Stomach smooth muscle (tissue), 2 donors: Measurements from ENCODE around the gene ATP2A1.
"Not testable (repeated sequence)": the region's sequence is repeated elsewhere in the genome, so short reads cannot be mapped to it uniquely, and the experiment has no call there.

Experiments
- H3K27ac ChIP-seq: one replicate; pipeline ENCODE4 v1.7.0; 2013; ENCODE audit warnings: mild to moderate bottlenecking, low read length, inconsistent platforms
- H3K27me3 ChIP-seq, 2 donors: one replicate each; pipeline ENCODE4 v1.7.0; 2013; ENCODE audit warnings: low read length in 2 of 2; ENCODE audit not compliant: insufficient read depth in 2 of 2, control insufficient read depth in 1 of 2
- H3K36me3 ChIP-seq, 2 donors: one replicate each; pipeline ENCODE4 v1.7.0; 2013; ENCODE audit warnings: low read length in 2 of 2; ENCODE audit not compliant: control insufficient read depth in 2 of 2, insufficient read depth in 2 of 2
- H3K4me1 ChIP-seq: one replicate; pipeline ENCODE4 v1.7.0; 2013; ENCODE audit warnings: low read length; ENCODE audit not compliant: control insufficient read depth, insufficient read depth
- H3K4me3 ChIP-seq, 2 donors: one replicate each; pipeline ENCODE4 v1.7.0; 2013; ENCODE audit warnings: low read length in 2 of 2
- H3K9ac ChIP-seq, 2 donors: one replicate each; pipeline ENCODE4 v1.7.0; 2013; ENCODE audit warnings: low read length in 2 of 2, mild to moderate bottlenecking in 1 of 2
- H3K9me3 ChIP-seq, 2 donors: one replicate each; pipeline ENCODE4 v1.7.0; 2013; ENCODE audit warnings: low read length in 2 of 2; ENCODE audit not compliant: control insufficient read depth in 2 of 2
- donor health status: healthy.
- donor health status: Pancreatic carcinoma.

The ATP2A1 gene

DNA sequence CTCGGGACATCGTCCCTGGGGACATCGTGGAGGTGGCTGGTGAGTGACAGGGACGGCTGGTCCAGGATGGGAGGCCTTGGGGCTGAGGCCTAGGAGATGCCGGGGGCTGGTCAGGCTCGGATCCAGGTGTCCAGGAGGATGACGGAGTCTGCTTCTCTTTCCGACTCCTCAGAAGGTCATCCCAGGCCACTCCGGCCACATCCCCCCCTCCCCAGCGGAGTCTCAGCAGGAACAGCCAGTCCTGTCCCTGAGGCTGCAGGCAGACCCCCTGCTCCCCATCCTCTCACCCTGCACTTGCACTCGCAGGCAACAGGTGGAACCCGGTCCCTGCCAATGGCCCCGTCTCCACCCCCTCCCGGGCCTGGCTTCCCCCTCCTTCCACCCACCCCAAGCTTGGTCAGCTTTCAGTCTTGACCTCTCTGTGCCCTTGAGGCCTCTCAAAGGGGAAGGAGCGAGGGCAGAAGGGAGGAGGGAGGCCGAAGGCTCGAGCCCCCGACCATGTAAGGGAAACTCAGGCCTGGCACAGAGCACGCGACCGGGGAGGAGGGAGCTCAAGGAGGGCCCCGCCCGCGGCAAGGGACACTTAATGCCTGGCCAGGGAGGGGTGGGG is 4.4 kb downstream of the ATP2A1 start:
- Histone ChIP-seq H3K4me3 (no peak overlapping the region), H3K36me3 (no peaks in the 10 kb centered on the region), H3K27ac (no peak overlapping the region), H3K9ac (no peak overlapping the region), H3K9me3 (no peaks in the 10 kb centered on the region), H3K27me3 (peaks cover 13 to 21% of the 10 kb centered on the region in 2 donors), H3K4me1 (peaks cover 15% of the 10 kb centered on the region)

DNA sequence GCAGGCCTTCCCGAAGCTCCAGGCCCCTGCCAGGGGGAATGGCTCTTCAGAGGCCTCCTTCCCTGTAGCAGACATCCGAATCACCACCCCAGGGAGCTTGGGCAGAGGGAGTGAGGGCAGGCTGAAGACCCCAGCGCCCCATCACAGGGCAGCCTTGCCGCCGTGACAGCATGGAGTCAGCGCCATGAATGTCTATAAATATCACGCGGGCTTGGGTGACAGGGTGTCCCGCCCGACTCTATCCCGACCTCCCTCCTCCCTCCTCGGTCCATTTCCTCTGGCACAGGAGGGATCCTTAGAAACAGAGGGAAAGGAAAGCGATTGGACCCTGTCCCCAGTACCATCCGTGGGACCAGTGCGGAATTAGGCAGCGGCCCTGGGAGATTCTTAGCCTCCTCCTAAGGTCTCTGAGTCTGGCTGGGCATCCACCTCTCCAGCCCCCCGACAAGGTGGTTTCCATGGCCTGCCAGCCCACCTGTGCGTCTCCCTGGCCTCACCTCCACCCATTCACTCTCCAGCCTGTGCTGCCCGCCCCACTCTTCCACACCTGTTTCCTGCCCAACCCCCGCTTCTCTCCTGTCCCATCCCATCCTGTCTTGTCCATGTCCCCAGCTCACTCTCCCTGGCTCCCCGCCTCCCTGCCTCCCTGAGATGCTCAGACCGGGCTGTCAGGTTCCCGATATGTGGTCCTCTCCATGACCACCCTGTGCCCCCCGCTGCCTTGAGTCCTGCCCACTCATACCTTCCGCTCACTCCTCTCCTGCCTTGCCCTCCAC is 5.1 kb downstream of the ATP2A1 start:
- no peak overlapping the region for H3K9ac ChIP-seq
- H3K9me3 ChIP-seq, result no peaks in the 10 kb centered on the region
- H3K4me1 ChIP-seq, result peaks cover 15% of the 10 kb centered on the region
- peaks cover 13 to 21% of the 10 kb centered on the region in 2 donors for H3K27me3 ChIP-seq
- H3K27ac ChIP-seq, result no peak overlapping the region
- H3K36me3 ChIP-seq, result no peaks in the 10 kb centered on the region
- H3K4me3 ChIP-seq, result no peak overlapping the region

DNA sequence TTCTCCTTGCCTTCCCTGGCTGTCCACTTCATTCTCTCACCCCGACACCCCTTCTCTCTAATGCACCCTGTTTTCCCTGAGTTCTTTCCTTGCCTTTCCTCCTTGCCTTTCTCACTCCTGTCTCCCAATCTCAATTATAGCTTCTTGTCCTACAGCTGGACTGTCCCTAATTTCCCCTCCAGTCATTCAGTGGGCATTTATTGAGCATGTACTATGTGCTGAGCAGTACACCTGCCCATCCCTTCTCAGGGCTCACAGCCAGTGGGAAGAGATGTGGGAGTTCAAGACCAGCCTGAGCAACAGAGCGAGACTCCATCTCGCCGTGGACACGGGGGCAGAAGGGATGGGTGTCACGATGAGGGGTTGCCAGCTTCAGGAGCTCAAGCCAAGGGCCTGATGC is 5.8 kb downstream of the ATP2A1 start:
- Histone ChIP-seq H3K27me3 (peaks cover 13 to 21% of the 10 kb centered on the region in 2 donors), H3K4me1 (peaks cover 14% of the 10 kb centered on the region), H3K9ac (no peak overlapping the region), H3K9me3 (no peaks in the 10 kb centered on the region), H3K4me3 (no peak overlapping the region), H3K27ac (no peak overlapping the region), H3K36me3 (no peaks in the 10 kb centered on the region)

DNA sequence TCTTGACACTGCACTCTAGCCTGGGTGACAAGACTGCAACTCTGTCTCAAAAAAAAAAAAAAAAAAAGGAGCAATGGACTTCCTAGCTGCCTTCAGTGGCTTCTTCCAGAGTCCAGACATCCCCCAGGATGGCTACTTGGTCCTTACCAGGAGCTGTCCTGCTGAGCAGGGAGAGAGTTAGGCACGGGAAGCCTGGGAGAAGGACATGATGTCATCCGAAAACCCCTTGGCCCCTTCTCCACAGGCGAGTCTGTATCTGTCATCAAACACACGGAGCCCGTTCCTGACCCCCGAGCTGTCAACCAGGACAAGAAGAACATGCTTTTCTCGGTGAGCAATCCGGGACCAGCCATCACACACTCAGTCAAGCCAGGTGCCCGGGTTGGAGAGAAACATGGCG is 8.7 kb downstream of the ATP2A1 start:
- no peak overlapping the region for H3K9ac ChIP-seq
- H3K27me3 ChIP-seq, result peaks cover 9% of the 10 kb centered on the region in 2 donors
- H3K9me3 ChIP-seq, result no peaks in the 10 kb centered on the region
- no peaks in the 10 kb centered on the region for H3K36me3 ChIP-seq
- H3K27ac ChIP-seq, result no peak overlapping the region
- no peaks in the 10 kb centered on the region for H3K4me1 ChIP-seq
- no peak overlapping the region for H3K4me3 ChIP-seq

DNA sequence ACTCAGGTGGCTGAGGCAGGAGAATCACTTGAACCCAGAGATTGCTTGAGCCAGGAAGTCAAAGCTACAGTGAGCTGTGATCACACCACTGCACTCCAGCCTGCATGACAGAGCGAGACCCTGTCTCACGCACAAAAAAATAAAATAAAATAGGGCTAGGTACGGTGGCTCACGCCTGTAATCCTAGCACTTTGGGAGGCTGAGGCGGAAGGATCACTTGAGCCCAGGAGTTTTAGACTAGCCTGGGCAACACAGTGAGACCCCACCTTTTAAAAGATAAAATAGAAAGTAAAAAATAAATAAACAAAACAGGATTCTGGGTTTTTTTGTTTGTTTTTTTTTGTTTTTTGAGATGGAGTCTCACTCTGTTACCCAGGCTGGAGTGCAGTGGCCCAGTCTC is 12.1 kb downstream of the ATP2A1 start:
- not testable (repeated sequence) for H3K9me3 ChIP-seq, H3K9ac ChIP-seq, H3K4me3 ChIP-seq, H3K27me3 ChIP-seq, H3K36me3 ChIP-seq, H3K4me1 ChIP-seq, H3K27ac ChIP-seq

DNA sequence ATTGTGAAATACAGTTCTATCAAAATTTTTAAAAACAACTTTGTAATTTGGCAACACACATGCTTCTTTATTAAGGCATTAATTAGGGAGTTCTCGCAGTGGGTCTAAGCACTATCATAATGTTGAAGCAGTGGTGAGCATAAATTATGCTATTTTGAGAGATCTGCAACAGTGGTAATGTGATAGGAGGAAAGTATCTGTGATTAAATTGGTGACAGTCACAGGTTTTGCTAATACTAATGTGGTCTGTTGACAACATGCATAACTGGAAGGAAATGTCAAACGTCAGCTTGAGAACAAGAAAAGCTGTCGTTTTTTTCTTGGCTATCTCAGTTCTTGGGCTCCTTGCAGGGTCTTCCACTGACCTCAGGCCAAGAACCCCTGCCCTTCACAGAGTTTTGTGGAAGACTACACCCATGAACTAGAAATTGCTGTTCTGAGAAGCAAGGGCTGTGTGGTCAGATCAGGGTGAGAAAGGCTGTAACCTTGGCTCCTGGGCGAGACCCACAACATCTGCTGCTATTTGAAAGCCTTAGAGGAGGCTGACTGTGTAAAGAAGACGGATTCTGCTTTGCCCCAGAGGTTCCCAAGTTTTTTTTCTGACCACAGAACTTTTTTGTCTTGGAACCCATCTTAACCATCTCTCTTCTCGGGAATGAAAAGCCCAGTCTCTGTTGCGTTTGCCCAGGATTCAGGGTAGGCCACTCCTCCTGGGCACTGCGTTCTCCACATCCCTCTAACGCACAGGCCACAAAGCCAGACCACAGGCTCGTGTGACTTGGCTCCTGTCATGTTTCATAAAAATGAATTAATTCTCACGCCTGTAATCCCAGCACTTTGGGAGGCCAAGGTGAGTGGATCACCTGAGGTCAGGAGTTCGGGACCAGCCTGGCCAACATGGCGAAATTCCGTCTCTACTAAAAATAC is 13.9 kb downstream of the ATP2A1 start:
- H3K27me3 ChIP-seq, result no peaks in the 10 kb centered on the region
- no peaks in the 10 kb centered on the region for H3K36me3 ChIP-seq
- H3K4me3 ChIP-seq, result no peak overlapping the region
- no peaks in the 10 kb centered on the region for H3K4me1 ChIP-seq
- H3K9ac ChIP-seq, result no peak overlapping the region
- no peak overlapping the region for H3K27ac ChIP-seq
- H3K9me3 ChIP-seq, result no peaks in the 10 kb centered on the region

DNA sequence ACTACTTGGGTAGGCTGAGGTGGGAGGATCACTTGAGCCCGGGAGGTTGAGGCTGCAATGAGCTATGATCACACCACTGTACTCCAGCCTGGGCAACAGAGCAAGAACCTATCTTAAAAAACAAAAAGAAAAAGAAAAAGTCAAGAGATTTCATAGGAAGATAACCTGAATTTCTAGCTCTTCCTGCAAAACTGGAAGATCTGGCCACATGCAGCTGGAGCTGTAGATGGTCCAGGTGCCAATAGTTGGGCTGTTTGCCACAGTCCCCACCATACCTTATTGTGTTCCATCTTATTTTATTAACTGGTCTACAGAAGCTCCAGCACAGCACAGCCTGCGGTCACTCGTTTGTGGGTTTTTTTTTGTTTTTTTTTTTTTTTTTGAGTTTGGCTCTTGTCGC is 15.0 kb downstream of the ATP2A1 start:
- H3K27me3 ChIP-seq, result no peaks in the 10 kb centered on the region
- no peaks in the 10 kb centered on the region for H3K4me1 ChIP-seq
- H3K27ac ChIP-seq, result no peak overlapping the region
- no peaks in the 10 kb centered on the region for H3K36me3 ChIP-seq
- no peak overlapping the region for H3K9ac ChIP-seq
- no peaks in the 10 kb centered on the region for H3K9me3 ChIP-seq
- no peak overlapping the region for H3K4me3 ChIP-seq

DNA sequence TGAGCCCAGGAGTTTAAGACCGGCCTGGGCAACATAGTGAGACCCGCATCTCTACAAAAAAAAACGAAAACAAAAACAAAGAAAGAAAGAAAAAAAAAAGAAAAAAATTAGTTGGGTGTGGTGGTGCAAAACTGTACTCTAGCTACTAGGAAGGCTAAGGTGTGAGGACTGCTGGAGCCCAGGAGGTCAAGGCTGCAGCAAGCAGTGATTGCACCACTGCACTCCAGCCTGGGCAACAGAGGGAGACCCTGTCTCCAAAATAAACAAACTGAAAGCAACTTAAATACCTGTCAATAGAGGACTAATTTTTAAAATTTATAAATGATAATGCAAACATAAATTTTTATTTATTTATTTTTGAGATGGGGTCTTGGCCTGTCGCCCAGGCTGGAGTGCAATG is 17.3 kb downstream of the ATP2A1 start:
- Histone ChIP-seq H3K27me3 (no peaks in the 10 kb centered on the region), H3K4me3 (no peak overlapping the region), H3K36me3 (no peaks in the 10 kb centered on the region), H3K9ac (no peak overlapping the region), H3K9me3 (no peaks in the 10 kb centered on the region), H3K4me1 (no peaks in the 10 kb centered on the region), H3K27ac (no peak overlapping the region)

DNA sequence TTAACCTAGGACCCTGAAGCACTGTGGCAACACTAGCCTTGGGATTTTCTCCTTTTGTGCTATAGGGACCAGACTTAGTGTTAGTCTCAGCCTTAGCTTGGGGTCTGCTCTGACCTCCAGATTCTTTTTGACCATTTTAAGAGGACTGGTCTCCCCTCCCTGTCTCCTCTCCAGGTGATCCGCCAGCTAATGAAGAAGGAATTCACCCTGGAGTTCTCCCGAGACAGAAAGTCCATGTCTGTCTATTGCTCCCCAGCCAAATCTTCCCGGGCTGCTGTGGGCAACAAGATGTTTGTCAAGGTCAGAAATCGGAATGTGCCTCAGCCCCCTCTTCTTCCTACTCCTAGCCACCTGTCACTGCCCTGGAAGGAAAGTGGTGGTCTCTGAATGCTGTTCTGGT is 19.5 kb downstream of the ATP2A1 start:
- Histone ChIP-seq H3K4me3 (no peak overlapping the region), H3K27me3 (no peaks in the 10 kb centered on the region), H3K9ac (no peak overlapping the region), H3K36me3 (no peaks in the 10 kb centered on the region), H3K27ac (no peak overlapping the region), H3K9me3 (no peaks in the 10 kb centered on the region), H3K4me1 (no peaks in the 10 kb centered on the region)

DNA sequence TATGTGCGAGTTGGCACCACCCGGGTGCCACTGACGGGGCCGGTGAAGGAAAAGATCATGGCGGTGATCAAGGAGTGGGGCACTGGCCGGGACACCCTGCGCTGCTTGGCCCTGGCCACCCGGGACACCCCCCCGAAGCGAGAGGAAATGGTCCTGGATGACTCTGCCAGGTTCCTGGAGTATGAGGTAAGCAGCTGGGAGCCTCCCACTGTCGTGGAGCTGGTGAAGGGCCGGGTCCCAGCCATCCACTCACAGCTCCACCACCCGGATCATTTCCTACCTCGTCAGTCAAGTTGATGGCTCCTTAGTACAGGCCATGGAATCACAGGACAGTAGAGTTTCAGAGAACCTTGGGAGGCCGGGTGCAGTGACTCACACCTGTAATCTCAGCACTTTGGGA is 20.0 kb downstream of the ATP2A1 start:
- no peaks in the 10 kb centered on the region for H3K36me3 ChIP-seq
- H3K9ac ChIP-seq, result no peak overlapping the region
- H3K27me3 ChIP-seq, result no peaks in the 10 kb centered on the region
- H3K4me1 ChIP-seq, result no peaks in the 10 kb centered on the region
- H3K27ac ChIP-seq, result no peak overlapping the region
- no peak overlapping the region for H3K4me3 ChIP-seq
- no peaks in the 10 kb centered on the region for H3K9me3 ChIP-seq
